Stimulated activated CD8-positive, alpha-beta memory T cell treated with anti-CD3 and anti-CD28 coated beads, Interleukin-4, amount 100 ng/mL, for 1 hour (primary cell): Measurements from ENCODE around the gene DLG2.
"Not testable (repeated sequence)": the region's sequence is repeated elsewhere in the genome, so short reads cannot be mapped to it uniquely, and the experiment has no call there.

Experiments used
- DNase-seq, 2 donors: peaks; one replicate each; pipeline ENCODE4 v3.0.0-alpha.2; 2020; ENCODE audit warnings: low read depth in 2 of 2, low spot score in 1 of 2

DLG2 gene

GRCh38 chr11:83773950-83774880, 1852.9 kb downstream of the DLG2 start:
- no peak for DNase-seq

GRCh38 chr11:83768489-83768888, 1858.7 kb downstream of the DLG2 start:
- DNase-seq, result no peak

DNA sequence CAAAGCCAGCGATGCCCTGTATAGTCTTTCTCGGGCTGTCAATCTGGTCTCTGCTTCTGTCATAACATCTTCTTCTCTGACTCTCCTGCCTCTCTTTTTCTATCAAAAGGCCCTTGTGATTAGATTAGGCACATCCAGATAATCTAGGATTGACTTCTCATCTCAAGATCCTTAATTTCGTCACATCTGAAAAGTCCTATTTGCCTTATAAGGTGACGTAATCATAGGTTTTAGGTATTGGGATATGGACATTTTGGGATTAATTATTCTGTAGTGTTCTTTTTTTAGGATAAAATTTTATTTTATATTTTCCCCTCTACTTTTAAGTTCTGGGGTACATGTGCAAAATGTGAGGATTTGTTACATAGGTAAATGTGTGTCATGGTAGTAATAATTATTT, 1860.2 kb downstream of the DLG2 start:
- DNase-seq, result no peak

DNA sequence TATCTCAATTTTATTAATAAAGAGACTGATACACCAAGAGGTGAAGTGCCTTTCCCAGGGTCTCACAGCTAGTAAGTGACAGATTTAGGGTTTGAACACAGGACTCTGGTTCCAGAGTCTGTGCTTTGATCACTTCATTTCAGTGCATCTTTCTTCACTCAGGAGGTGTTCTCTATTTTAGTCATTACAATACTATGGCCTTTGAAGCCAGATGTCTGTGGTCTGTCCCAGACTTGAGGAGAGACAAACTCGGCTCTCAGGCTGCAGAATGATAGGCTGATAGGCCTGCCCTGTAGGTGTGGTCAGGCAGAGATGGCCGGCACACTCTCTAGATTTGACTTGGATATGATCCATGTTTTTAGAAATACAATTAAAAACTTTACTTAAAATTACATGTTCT, 1862.5 kb downstream of the DLG2 start:
- DNase-seq, result no peak

DNA sequence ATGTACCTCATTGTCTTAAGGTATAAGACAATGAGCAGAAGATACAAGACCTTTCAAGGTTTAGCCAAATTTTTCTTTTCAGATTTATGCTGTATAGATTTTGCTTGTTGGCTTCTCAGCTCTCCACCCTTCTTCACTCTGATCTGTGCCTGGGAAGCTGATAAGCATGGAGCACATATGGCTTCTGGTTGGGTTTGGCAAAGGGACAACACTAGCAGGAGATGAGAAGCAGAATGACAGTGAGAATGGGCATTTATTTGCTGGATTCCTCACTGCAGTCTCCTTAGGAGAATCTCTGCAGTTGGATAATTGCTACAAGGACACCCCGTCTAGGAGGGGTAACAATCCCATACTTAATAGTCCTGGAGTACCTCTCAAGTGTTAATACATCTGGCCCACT, 1866.2 kb downstream of the DLG2 start:
- DNase-seq, result no peak

- no peak for DNase-seq
These were observed 1868.0 kb downstream of the DLG2 start for GRCh38 chr11:83759148-83759547.

DNA sequence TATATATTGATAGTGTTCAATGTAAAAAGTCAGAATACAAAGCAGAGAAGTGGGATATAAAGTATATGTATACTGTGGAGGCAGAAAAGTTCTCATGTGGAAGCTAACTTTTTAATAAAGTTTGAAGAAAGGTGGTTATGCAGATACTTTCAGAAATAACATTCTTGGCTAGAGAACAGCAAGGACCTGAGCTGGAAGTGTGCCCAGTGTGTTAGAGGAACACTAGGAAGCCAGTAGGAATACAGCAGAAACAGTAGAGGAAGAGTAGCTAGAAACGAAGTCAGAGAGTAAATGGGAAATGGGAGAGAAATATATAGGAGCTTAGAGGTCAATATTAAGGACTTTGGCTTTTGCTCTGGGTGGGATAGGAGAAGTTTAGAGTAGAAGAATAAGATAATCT, 1876.1 kb downstream of the DLG2 start:
- no peak for DNase-seq

GRCh38 chr11:83746921-83747585, 1880.1 kb downstream of the DLG2 start:
- DNase-seq, result no peak

DNA sequence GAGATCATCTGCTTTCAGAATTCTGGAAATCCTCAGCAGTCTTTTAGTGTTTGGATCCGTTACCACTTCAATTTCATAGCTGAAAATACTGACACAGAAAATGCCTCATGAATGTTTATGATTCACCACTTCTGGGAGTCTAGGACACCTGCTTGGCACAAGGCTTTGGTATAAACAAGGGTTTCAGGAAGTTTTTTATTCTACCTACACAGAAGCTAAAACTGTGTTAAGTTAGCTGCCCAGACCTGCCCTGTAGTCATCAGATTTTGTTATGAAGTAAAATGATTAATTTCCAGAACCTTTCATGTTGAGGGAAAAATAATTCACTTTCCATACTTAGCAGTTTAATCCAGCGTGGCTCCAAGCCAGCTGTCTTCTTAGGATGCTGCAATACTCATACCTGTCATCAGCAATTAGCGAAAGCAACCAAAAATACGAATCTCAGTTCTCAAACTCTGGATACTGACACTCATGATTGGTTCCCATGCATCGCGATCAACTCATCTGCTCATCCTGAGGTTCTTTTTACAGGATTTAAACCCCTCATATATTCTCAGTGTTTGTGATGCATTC, 1882.4 kb downstream of the DLG2 start:
- DNase-seq, result no peak

- no peak for DNase-seq
These were observed 1890.5 kb downstream of the DLG2 start for GRCh38 chr11:83736684-83737083.

DNA sequence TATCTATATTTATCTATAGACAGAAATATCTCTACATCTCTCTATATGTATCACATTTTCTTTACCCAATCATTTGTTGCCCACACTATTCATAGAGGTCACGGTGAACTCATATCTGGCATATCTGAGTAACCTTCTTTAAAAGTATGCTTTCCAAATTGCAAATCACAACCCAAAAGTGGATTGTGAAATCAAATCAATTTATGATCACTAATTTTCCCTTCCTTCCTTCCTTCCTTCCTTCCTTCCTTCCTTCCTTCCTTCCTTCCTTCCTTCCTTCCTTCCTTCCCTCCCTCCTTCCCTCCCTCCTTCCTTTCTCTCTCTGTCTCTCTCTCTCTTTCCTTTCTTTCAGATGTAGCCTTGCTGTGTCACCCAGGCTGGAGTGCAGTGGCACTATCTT, 1893.0 kb downstream of the DLG2 start:
- no peak for DNase-seq

DNA sequence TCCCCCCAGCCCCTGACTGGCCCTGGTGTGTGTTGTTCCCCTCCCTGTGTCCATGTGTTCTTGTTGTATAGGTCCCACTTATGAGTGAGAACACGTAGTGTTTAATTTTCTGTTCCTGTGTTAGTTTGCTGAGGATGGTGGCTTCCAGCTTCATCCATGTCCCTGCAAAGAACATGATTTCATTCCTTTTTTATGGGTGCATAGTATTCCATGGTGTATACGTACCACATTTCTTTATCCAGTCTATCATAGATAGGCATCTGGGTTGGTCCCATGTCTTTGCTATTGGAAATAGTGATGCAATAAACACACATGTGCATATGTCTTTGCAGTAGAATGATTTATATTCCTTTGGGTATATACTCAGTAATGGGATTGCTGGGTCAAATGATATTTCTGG, 1895.9 kb downstream of the DLG2 start:
- not testable (repeated sequence) for DNase-seq

DNA sequence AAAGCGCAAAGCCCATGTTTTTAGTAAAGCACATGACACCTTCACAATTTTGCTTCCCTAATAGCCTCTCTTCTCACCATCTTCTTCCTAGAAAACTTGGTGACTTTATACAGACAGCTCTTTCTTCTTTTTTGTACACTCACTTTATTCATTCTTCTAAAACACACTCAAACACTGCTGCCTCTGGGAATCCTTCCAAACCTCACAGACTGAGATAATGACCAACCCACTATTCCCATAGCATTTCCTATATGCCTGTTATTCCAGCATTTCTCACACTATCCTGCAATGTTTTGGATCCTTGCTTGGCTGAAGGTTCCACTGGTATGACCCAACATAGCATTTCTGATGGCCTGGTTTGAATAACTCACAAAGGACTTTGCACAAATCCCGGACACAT, 1898.9 kb downstream of the DLG2 start:
- no peak for DNase-seq

GRCh38 chr11:83727251-83727650, 1899.9 kb downstream of the DLG2 start:
- DNase-seq, result no peak

DNA sequence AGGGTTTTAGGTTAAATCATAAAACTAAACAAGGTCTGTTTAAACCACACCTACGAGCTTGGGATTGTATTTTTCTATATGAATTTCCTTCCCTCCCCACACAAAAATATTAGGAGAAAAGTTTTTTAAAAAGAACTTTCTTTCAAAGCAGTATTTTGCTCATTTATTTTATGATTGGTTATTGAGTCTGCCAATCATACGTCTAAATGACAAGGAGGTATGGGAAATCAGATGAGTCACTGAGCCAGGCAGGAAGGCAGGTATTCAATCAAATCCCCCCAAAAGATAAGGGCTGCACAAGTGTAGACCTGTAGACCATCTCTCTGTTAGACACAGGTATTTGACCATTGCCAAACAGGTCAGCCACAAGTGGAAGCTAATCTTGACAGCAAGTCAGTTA, 1900.8 kb downstream of the DLG2 start:
- no peak for DNase-seq

DNA sequence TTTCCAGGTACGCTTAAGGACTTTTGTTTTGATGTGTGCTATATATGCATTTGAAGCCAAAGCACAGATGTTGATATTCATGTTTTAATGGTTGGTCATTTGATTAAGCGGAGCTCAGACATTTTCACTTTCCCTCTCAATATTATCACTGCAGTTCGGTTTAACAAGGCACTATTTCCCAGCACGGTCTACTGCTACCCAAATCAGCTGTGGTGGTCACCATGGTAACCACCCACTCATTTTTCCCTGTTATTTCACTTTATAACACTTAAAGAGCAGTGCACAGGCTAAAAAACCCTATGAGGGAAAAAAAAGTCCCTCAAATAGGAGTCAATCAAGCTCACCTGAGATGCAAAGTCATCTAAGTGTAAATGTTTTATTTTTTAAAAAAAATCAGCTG, 1901.4 kb downstream of the DLG2 start:
- no peak for DNase-seq

- no peak for DNase-seq
These were observed 1901.9 kb downstream of the DLG2 start for GRCh38 chr11:83725269-83725560.

DNA sequence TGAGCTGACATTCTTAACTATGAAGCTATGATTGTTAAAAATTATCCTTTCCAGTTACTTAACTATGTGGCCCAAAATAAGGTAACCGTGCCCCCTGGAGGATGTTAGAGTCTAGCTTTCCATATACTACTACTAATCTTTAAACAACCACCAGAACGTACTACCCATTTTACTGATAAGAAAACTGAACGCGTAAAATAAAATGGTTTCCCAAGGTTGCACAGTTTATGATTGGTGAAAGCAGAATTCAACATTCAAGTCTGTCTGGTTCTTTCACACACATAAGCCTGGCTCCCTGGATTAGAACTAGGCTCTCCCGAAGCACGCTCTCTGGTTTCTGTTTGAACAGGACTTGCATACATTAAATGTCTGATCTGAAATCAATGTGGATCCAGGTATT, 1903.1 kb downstream of the DLG2 start:
- no peak for DNase-seq

- no peak for DNase-seq
These were observed 1904.6 kb downstream of the DLG2 start for GRCh38 chr11:83722392-83723119.

DNA sequence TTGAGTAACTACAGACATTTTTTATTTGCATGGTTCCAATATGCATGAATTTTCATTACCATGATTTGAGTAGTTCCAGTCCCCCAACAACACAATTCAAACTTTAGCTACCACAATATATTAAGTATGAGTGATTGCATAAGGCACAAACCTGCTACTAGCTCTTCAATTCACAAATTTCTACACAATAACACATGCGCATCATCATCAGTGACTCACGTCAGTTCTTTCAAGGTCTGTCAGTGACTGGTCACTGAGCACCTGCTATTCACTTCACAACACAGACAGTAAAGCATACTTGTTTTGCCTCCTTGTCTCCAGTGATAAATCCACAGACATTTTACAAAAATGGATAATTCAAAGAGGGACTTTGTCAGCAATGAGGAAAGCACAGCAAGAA, 1905.9 kb downstream of the DLG2 start:
- DNase-seq, result no peak

GRCh38 chr11:83720675-83721074, 1906.5 kb downstream of the DLG2 start:
- DNase-seq, result no peak

GRCh38 chr11:83717537-83717936, 1909.6 kb downstream of the DLG2 start:
- no peak for DNase-seq
